Activated CD8-positive, alpha-beta T cell treated with anti-CD3 and anti-CD28 coated beads, Interleukin-2, amount 10 ng/mL, durations not matched to agents 7 days and 5 days (primary cell): ENCODE data around the gene TRIM40. TPM values are rescaled to one million over a fixed set of nuclear protein-coding genes. Genes with fewer than 3 reads are reported as not detected.

Experiments used
- ATAC-seq: fragments of 150-1000 bp; cut with Tn5 transposase; one replicate; pipeline ENCODE4 v1.10.0; 2021; ENCODE audit warnings: moderate library complexity
- CTCF ChIA-PET: fragments of 350-600 bp; sonication (Branson Sonifier 250); formaldehyde crosslinking; loops from one replicate; lab custom pipeline; 2021; ENCODE audit warnings: antibody characterized with exemption; lab: Charles Lee
- POLR2A ChIA-PET: fragments of 350-600 bp; sonication (Branson Sonifier 250); formaldehyde crosslinking; loops from one replicate; lab custom pipeline; 2021; ENCODE audit warnings: antibody characterized with exemption; lab: Charles Lee
- DNase-seq: peaks from one replicate; pipeline ENCODE4 v3.0.0-alpha.2; 2020
- H3K27ac Mint-ChIP-seq: one replicate; pipeline ENCODE4 v1.8.0; 2021; ENCODE audit warnings: mild to moderate bottlenecking, mixed read lengths
- H3K27me3 Mint-ChIP-seq: one replicate; pipeline ENCODE4 v1.8.0; 2021; ENCODE audit warnings: low read depth, mixed read lengths
- H3K36me3 Mint-ChIP-seq: one replicate; pipeline ENCODE4 v1.8.0; 2021; ENCODE audit warnings: low read depth, mixed read lengths
- H3K4me1 Mint-ChIP-seq: one replicate; pipeline ENCODE4 v1.8.0; 2021; ENCODE audit warnings: low read depth, mixed read lengths
- H3K4me3 Mint-ChIP-seq: one replicate; pipeline ENCODE4 v1.8.0; 2021; ENCODE audit warnings: mild to moderate bottlenecking, mixed read lengths
- H3K9me3 Mint-ChIP-seq: one replicate; pipeline ENCODE4 v1.8.0; 2022; ENCODE audit warnings: mixed read lengths; ENCODE audit not compliant: insufficient read depth
- total RNA-seq, 2 experiments: library from RNA; stranded (reverse); gene quantifications; one replicate each; pipeline ENCODE4 v1.2.3, GENCODE V29; 2021

Gene TRIM40
- total RNA-seq, 2 experiments from 2014 or later = not detected

GRCh38 chr6:30151580-30151979 lies 15.6 kb downstream of the TRIM40 start:
- peak; percentile 67 for ATAC-seq
- CTCF ChIA-PET = interaction anchor here (0.9 to 1.8 kb wide), 4 partner anchors 15 to 48 kb away, joined by 3 to 12 read pairs (median 4); no protein-coding TSS in a partner anchor
- Mint-ChIP-seq H3K27ac (no peak overlapping the region), H3K4me3 (no peak overlapping the region), H3K4me1 (peaks cover 17% of the 10 kb centered on the region), H3K27me3 (peaks cover 25% of the 10 kb centered on the region), H3K36me3 (no peaks in the 10 kb centered on the region), H3K9me3 (no peaks in the 10 kb centered on the region)
- POLR2A ChIA-PET = no interaction called here
- DNase-seq = peak; percentile 40

GRCh38 chr6:30152016-30152673 lies 16.2 kb downstream of the TRIM40 start:
- peaks cover 13% of the 10 kb centered on the region for H3K4me1 Mint-ChIP-seq
- CTCF ChIA-PET = interaction anchor here (0.9 to 1.8 kb wide), 4 partner anchors 15 to 49 kb away, joined by 3 to 12 read pairs (median 4); no protein-coding TSS in a partner anchor
- peaks cover 24% of the 10 kb centered on the region for H3K27me3 Mint-ChIP-seq
- POLR2A ChIA-PET = interaction anchor here (0.7 kb wide), 1 partner anchor 27 kb away, joined by 3 read pairs; no protein-coding TSS in a partner anchor
- no peaks in the 10 kb centered on the region for H3K9me3 Mint-ChIP-seq
- DNase-seq = no peak
- no peaks in the 10 kb centered on the region for H3K36me3 Mint-ChIP-seq
- ATAC-seq = no peak
- no peak overlapping the region for H3K27ac Mint-ChIP-seq
- H3K4me3 Mint-ChIP-seq = no peak overlapping the region

- no peak overlapping the region for H3K4me3 Mint-ChIP-seq
- no peak overlapping the region for H3K27ac Mint-ChIP-seq
- H3K27me3 Mint-ChIP-seq = peaks cover 21% of the 10 kb centered on the region
- DNase-seq (no peak), ATAC-seq (no peak)
- no peaks in the 10 kb centered on the region for H3K36me3 Mint-ChIP-seq
- H3K9me3 Mint-ChIP-seq = no peaks in the 10 kb centered on the region
- peaks cover 12% of the 10 kb centered on the region for H3K4me1 Mint-ChIP-seq
- ChIA-PET POLR2A (no interaction called here), CTCF (interaction anchor here (1.8 kb wide), 1 partner anchor 50 kb away, joined by 5 read pairs; no protein-coding TSS in a partner anchor)
These were observed 17.1 kb downstream of the TRIM40 start for GRCh38 chr6:30152910-30153610.

- POLR2A ChIA-PET = no interaction called here
- Mint-ChIP-seq H3K27me3 (peaks cover 19% of the 10 kb centered on the region), H3K36me3 (no peaks in the 10 kb centered on the region), H3K4me1 (peaks cover 16% of the 10 kb centered on the region), H3K27ac (no peak overlapping the region), H3K4me3 (no peak overlapping the region), H3K9me3 (no peaks in the 10 kb centered on the region)
- CTCF ChIA-PET = interaction anchor here (1.8 kb wide), 1 partner anchor 51 kb away, joined by 5 read pairs; no protein-coding TSS in a partner anchor
- DNase-seq (no peak), ATAC-seq (no peak)
These were observed 18.1 kb downstream of the TRIM40 start for GRCh38 chr6:30154061-30154460.

- no peak overlapping the region for H3K27ac Mint-ChIP-seq
- ATAC-seq = no peak
- POLR2A ChIA-PET = no interaction called here
These were observed 19.0 kb downstream of the TRIM40 start for GRCh38 chr6:30154709-30155519.

GRCh38 chr6:30155520-30156261 lies 19.8 kb downstream of the TRIM40 start:
- no peak for ATAC-seq
- no peak overlapping the region for H3K27ac Mint-ChIP-seq
- ChIA-PET POLR2A (no interaction called here), CTCF (no interaction called here)
- no peak for DNase-seq
- H3K4me1 Mint-ChIP-seq = peaks cover 15% of the 10 kb centered on the region
- no peaks in the 10 kb centered on the region for H3K36me3 Mint-ChIP-seq
- H3K4me3 Mint-ChIP-seq = no peak overlapping the region
- peaks cover 19% of the 10 kb centered on the region for H3K27me3 Mint-ChIP-seq
- H3K9me3 Mint-ChIP-seq = no peaks in the 10 kb centered on the region

More at GRCh38 chr6:30154709-30155519, 19.0 kb downstream of the TRIM40 start:
- CTCF ChIA-PET = interaction anchor here (1.8 kb wide), 1 partner anchor 52 kb away, joined by 5 read pairs; no protein-coding TSS in a partner anchor
- H3K4me3 Mint-ChIP-seq = no peak overlapping the region
- no peak for DNase-seq
- H3K4me1 Mint-ChIP-seq = peaks cover 16% of the 10 kb centered on the region
- no peaks in the 10 kb centered on the region for H3K36me3 Mint-ChIP-seq
- H3K27me3 Mint-ChIP-seq = peaks cover 24% of the 10 kb centered on the region
- H3K9me3 Mint-ChIP-seq = no peaks in the 10 kb centered on the region

- Mint-ChIP-seq H3K36me3 (no peaks in the 10 kb centered on the region), H3K9me3 (no peaks in the 10 kb centered on the region), H3K4me3 (no peak overlapping the region), H3K27me3 (peaks cover 19% of the 10 kb centered on the region), H3K27ac (no peak overlapping the region), H3K4me1 (peaks cover 12% of the 10 kb centered on the region)
- POLR2A ChIA-PET = no interaction called here
- ATAC-seq = no peak
- DNase-seq = no peak
- CTCF ChIA-PET = no interaction called here
These were observed 20.3 kb downstream of the TRIM40 start for GRCh38 chr6:30156262-30156599.

GRCh38 chr6:30156774-30157173 lies 20.8 kb downstream of the TRIM40 start:
- Mint-ChIP-seq H3K4me1 (peaks cover 7% of the 10 kb centered on the region), H3K4me3 (no peak overlapping the region), H3K9me3 (no peaks in the 10 kb centered on the region), H3K27me3 (peaks cover 17% of the 10 kb centered on the region), H3K27ac (no peak overlapping the region), H3K36me3 (no peaks in the 10 kb centered on the region)
- DNase-seq (no peak), ATAC-seq (no peak)
- ChIA-PET POLR2A (no interaction called here), CTCF (interaction anchor here (0.9 kb wide), 1 partner anchor 13 kb away, joined by 3 read pairs; no protein-coding TSS in a partner anchor)

GRCh38 chr6:30157581-30157980 lies 21.6 kb downstream of the TRIM40 start:
- no peak for ATAC-seq
- CTCF ChIA-PET = no interaction called here
- peaks cover 17% of the 10 kb centered on the region for H3K27me3 Mint-ChIP-seq

GRCh38 chr6:30157999-30158398 lies 22.1 kb downstream of the TRIM40 start:
- no peaks in the 10 kb centered on the region for H3K36me3 Mint-ChIP-seq

More at GRCh38 chr6:30157581-30157980, 21.6 kb downstream of the TRIM40 start:
- no peak overlapping the region for H3K27ac Mint-ChIP-seq
- no peaks in the 10 kb centered on the region for H3K36me3 Mint-ChIP-seq
- DNase-seq = no peak
- H3K4me1 Mint-ChIP-seq = peaks cover 10% of the 10 kb centered on the region
- H3K4me3 Mint-ChIP-seq = no peak overlapping the region
- no peaks in the 10 kb centered on the region for H3K9me3 Mint-ChIP-seq
- POLR2A ChIA-PET = no interaction called here

GRCh38 chr6:30158475-30159040 lies 22.6 kb downstream of the TRIM40 start:
- Mint-ChIP-seq H3K27me3 (peaks cover 16% of the 10 kb centered on the region), H3K27ac (no peak overlapping the region), H3K4me1 (peaks cover 18% of the 10 kb centered on the region), H3K36me3 (no peaks in the 10 kb centered on the region), H3K9me3 (no peaks in the 10 kb centered on the region), H3K4me3 (no peak overlapping the region)
- ChIA-PET POLR2A (no interaction called here), CTCF (interaction anchor here (1.1 kb wide), 1 partner anchor 55 kb away, joined by 5 read pairs; no protein-coding TSS in a partner anchor)
- no peak for ATAC-seq
- no peak for DNase-seq

More at GRCh38 chr6:30157999-30158398, 22.1 kb downstream of the TRIM40 start:
- Mint-ChIP-seq H3K4me1 (peaks cover 12% of the 10 kb centered on the region), H3K27ac (no peak overlapping the region), H3K27me3 (peaks cover 17% of the 10 kb centered on the region), H3K9me3 (no peaks in the 10 kb centered on the region), H3K4me3 (no peak overlapping the region)
- POLR2A ChIA-PET = no interaction called here
- no peak for ATAC-seq
- no peak for DNase-seq
- CTCF ChIA-PET = interaction anchor here (1.1 kb wide), 1 partner anchor 55 kb away, joined by 5 read pairs; no protein-coding TSS in a partner anchor
